Mucosa of descending colon (tissue), 3 donors: ENCODE measurements around the gene KRT24. TPM values are rescaled to one million over a fixed set of nuclear protein-coding genes. Genes with fewer than 3 reads are reported as not detected.
"Not testable (repeated sequence)": the region's sequence is repeated elsewhere in the genome, so short reads cannot be mapped to it uniquely, and the experiment has no call there.

Experiments
- ATAC-seq: fragments of 200-7000 bp; cut with Tn5 transposase; one replicate; pipeline ENCODE4 v1.9.1; 2020; ENCODE audit warnings: mild to moderate bottlenecking, moderate library complexity
- DNase-seq, 3 donors: peaks; one replicate each; pipeline ENCODE4 v3.0.0-alpha.2; 2020
- H3K36me3 ChIP-seq: fragments of 200-600 bp; one replicate; pipeline ENCODE4 v1.8.0; 2021; ENCODE audit warnings: low read depth, mild to moderate bottlenecking
- H3K4me1 ChIP-seq: fragments of 200-600 bp; one replicate; pipeline ENCODE4 v1.8.0; 2021; ENCODE audit warnings: low read depth, mild to moderate bottlenecking
- H3K4me3 ChIP-seq: fragments of 200-600 bp; one replicate; pipeline ENCODE4 v1.8.0; 2021; ENCODE audit warnings: mild to moderate bottlenecking
- H3K9me3 ChIP-seq: fragments of 200-600 bp; one replicate; pipeline ENCODE4 v1.8.0; 2021; ENCODE audit warnings: mild to moderate bottlenecking
- CTCF ChIP-seq: fragments of 200-600 bp; IDR thresholded peaks from one replicate; pipeline ENCODE4 v1.8.0; 2022; ENCODE audit warnings: antibody characterized with exemption, mild to moderate bottlenecking
- intact Hi-C, 2 donors: fragments of 100-400 bp; cut with DNase I in 1 of 2; cut with micrococcal nuclease in 1 of 2; formaldehyde crosslinking; loops; one replicate each; pipeline versions ENCODE4 v1.11.0 to v1.11.1; 2022; cut with DNase I, micrococcal nuclease
- long read RNA-seq, 2 donors: library from polyadenylated mRNA; unstranded; transcript quantifications; one replicate each; pipeline ENCODE4 v2.0.0, GENCODE V29; 2019 to 2021
- total RNA-seq, 3 donors: library from RNA; stranded (reverse); fragmentation: NEBNext Ultra II Directional in 2 of 3; extraction: Animal tissue kit (Norgen Biotek cat#: 25700) in 2 of 3; gene quantifications; one replicate each; pipeline versions ENCODE4 v1.2.1 to v1.2.4, GENCODE V29; 2021 to 2023
- donor health status: DM: no; HTN: no; CAD: no; lungs with moderate emphysema.
- donor health status: DM: no; HTN: no; CAD: no.
- donor health status: DM: no; HTN: yes; CAD: no.

The KRT24 gene
- total RNA-seq, result 1 to 10 TPM; 2.0 to 4.2 (median 2.4) TPM
- long read RNA-seq, donor 1, partial matches to known transcripts, result 0 of 1 reads
- long read RNA-seq, donor 1, other reads (novel, unspliced or antisense), result 0 of 1 reads
- long read RNA-seq, donor 2, transcript KRT24-201 (8 exons, 1,881 nt), result major isoform, 7 of 11 reads
- long read RNA-seq, donor 2, partial matches to known transcripts, result 1 of 11 reads
- long read RNA-seq, donor 2, other reads (novel, unspliced or antisense), result 3 of 11 reads

- Histone ChIP-seq H3K9me3 (no peaks in the 10 kb centered on the region), H3K36me3 (no peaks in the 10 kb centered on the region), H3K4me1 (no peaks in the 10 kb centered on the region), H3K4me3 (no peak within 1 kb of the TSS)
- TF ChIP-seq CTCF, result no peak
- ATAC-seq (no peak), DNase-seq (no peak)
- intact Hi-C loops, result no loop called here
These were observed at the start of gene KRT24 for GRCh38 chr17:40703652-40704051. KRT24 (minus strand) TSS chr17:40703752; CDS start chr17:40703693, 59 bp downstream.

GRCh38 chr17:40751065-40751464, 47.5 kb upstream of the KRT24 start:
- no peak for TF ChIP-seq CTCF
- no peaks in the 10 kb centered on the region for H3K9me3 ChIP-seq
- no peak for ATAC-seq
- intact Hi-C loops, result no loop called here
- H3K4me1 ChIP-seq, result no peaks in the 10 kb centered on the region
- no peak overlapping the region for H3K4me3 ChIP-seq
- DNase-seq, result no peak
- H3K36me3 ChIP-seq, result no peaks in the 10 kb centered on the region

- TF ChIP-seq CTCF, result no peak
- Histone ChIP-seq H3K4me3 (no peak overlapping the region), H3K4me1 (no peaks in the 10 kb centered on the region), H3K9me3 (no peaks in the 10 kb centered on the region), H3K36me3 (no peaks in the 10 kb centered on the region)
- intact Hi-C loops, result no loop called here
- DNase-seq (no peak), ATAC-seq (no peak)
These were observed 46.8 kb upstream of the KRT24 start for GRCh38 chr17:40750391-40750790.

- H3K9me3 ChIP-seq, H3K4me3 ChIP-seq, DNase-seq, H3K4me1 ChIP-seq, ATAC-seq, H3K36me3 ChIP-seq, intact Hi-C loops: not testable (repeated sequence)
These were observed 45.1 kb upstream of the KRT24 start for GRCh38 chr17:40748666-40749065.

- Histone ChIP-seq H3K4me1 (no peaks in the 10 kb centered on the region), H3K4me3 (no peak overlapping the region), H3K9me3 (peaks cover 5% of the 10 kb centered on the region), H3K36me3 (no peaks in the 10 kb centered on the region)
- no peak for ATAC-seq
- intact Hi-C loops, result no loop called here
- DNase-seq, result no peak
- no peak for TF ChIP-seq CTCF
These were observed 35.0 kb upstream of the KRT24 start for GRCh38 chr17:40738553-40738952.

GRCh38 chr17:40735016-40735415, 31.5 kb upstream of the KRT24 start:
- Histone ChIP-seq H3K4me1 (no peaks in the 10 kb centered on the region), H3K36me3 (no peaks in the 10 kb centered on the region), H3K9me3 (no peaks in the 10 kb centered on the region), H3K4me3 (no peak overlapping the region)
- no peak for TF ChIP-seq CTCF
- no peak for DNase-seq
- intact Hi-C loops, result no loop called here
- no peak for ATAC-seq
